Activated naive CD8-positive, alpha-beta T cell treated with anti-CD3 and anti-CD28 coated beads for 36 hours (primary cell): ENCODE measurements around the gene HK1. TPM values are rescaled to one million over a fixed set of nuclear protein-coding genes. Genes with fewer than 3 reads are reported as not detected.
"Not testable (repeated sequence)": the region's sequence is repeated elsewhere in the genome, so short reads cannot be mapped to it uniquely, and the experiment has no call there.

ENCODE experiments used
- DNase-seq: peaks from one replicate; pipeline ENCODE4 v3.0.0; 2021
- H3K27ac Mint-ChIP-seq: one replicate; pipeline ENCODE4 v1.8.0; 2022; ENCODE audit warnings: mild to moderate bottlenecking, moderate library complexity, mixed read lengths
- H3K27me3 Mint-ChIP-seq: one replicate; pipeline ENCODE4 v1.8.0; 2022; ENCODE audit warnings: mild to moderate bottlenecking, mixed read lengths
- H3K36me3 Mint-ChIP-seq: one replicate; pipeline ENCODE4 v1.8.0; 2021; ENCODE audit warnings: mild to moderate bottlenecking, mixed read lengths
- H3K4me1 Mint-ChIP-seq: one replicate; pipeline ENCODE4 v1.8.0; 2021; ENCODE audit warnings: mixed read lengths
- H3K4me3 Mint-ChIP-seq: one replicate; pipeline ENCODE4 v1.8.0; 2022; ENCODE audit warnings: mild to moderate bottlenecking, moderate library complexity, mixed read lengths
- H3K9me3 Mint-ChIP-seq: one replicate; pipeline ENCODE4 v1.8.0; 2022; ENCODE audit warnings: mixed read lengths
- total RNA-seq, 2 experiments: library from RNA; stranded (reverse); gene quantifications; one replicate each; pipeline ENCODE4 v1.2.3, GENCODE V29; 2021

Gene HK1
- total RNA-seq, 2 experiments from 2014 or later: 236 to 244 TPM

DNA sequence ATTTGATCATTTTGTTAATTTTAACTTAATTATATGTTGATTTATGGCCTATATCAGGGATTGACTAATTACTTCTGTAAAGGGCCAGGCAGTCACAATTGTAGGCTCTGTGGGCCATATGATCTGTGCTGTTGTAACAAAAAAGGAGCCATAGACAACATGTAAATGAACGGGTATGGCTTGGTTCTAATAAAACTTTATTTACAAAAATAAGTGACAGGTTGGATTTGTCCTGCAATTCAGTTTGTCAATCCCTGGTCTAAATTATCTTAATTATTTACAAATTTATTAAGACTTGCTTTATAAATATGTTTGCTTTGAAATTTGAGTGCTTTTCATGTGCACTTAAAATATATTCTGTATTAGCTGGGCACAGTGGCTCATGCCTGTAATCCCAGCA is 2.9 kb upstream of the HK1 start:
- no peak overlapping the region for H3K27ac Mint-ChIP-seq
- H3K4me1 Mint-ChIP-seq: peaks cover 5% of the 10 kb centered on the region
- no peaks in the 10 kb centered on the region for H3K27me3 Mint-ChIP-seq
- H3K4me3 Mint-ChIP-seq: no peak overlapping the region
- peaks cover 3% of the 10 kb centered on the region for H3K9me3 Mint-ChIP-seq
- DNase-seq: no peak
- no peaks in the 10 kb centered on the region for H3K36me3 Mint-ChIP-seq

DNA sequence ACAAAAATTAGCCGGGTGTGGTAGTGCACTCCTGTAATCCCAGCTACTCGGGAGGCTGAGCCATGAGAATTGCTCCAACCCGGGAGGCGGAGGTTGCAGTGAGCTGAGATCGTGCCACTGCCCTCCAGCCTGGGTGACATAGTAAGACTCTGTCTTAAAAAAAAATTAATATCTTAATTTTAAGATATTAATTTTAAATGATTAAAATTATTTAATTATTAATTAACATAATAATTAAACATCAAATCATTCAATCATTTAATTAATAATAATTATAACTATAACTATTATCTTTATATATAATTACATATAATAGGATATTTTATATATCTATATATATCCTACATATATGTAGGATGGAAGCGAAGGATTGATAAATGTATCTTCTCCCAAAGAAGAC is 1.8 kb upstream of the HK1 start:
- no peak overlapping the region for H3K4me3 Mint-ChIP-seq
- no peak for DNase-seq
- H3K9me3 Mint-ChIP-seq: peaks cover 3% of the 10 kb centered on the region
- H3K4me1 Mint-ChIP-seq: no peaks in the 10 kb centered on the region
- H3K27ac Mint-ChIP-seq: no peak overlapping the region
- no peaks in the 10 kb centered on the region for H3K36me3 Mint-ChIP-seq
- H3K27me3 Mint-ChIP-seq: no peaks in the 10 kb centered on the region

DNA sequence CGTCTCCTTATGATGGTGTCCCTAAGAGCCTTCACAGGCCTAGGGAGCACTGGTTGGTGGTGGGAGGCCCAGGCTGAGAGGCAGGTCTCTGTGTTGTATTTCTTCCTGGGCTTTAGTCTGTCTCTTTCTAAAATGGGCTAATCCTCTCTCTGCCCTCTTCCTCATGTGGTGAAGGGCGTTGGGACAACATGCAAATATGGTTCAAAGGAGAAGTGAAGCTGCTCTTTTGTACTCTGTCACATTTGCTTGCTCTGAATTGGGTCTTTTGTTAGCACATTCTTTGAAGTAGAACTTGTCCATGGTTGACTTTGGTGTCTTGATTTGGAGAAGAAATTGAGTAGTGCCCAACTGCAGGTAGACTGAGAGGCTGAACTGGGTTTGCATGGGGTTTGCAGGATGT is 814 bp downstream of the HK1 start:
- Mint-ChIP-seq H3K36me3 (no peaks in the 10 kb centered on the region), H3K4me3 (no peak overlapping the region), H3K27me3 (no peaks in the 10 kb centered on the region), H3K27ac (no peak overlapping the region), H3K9me3 (no peaks in the 10 kb centered on the region), H3K4me1 (no peaks in the 10 kb centered on the region)
- no peak for DNase-seq

DNA sequence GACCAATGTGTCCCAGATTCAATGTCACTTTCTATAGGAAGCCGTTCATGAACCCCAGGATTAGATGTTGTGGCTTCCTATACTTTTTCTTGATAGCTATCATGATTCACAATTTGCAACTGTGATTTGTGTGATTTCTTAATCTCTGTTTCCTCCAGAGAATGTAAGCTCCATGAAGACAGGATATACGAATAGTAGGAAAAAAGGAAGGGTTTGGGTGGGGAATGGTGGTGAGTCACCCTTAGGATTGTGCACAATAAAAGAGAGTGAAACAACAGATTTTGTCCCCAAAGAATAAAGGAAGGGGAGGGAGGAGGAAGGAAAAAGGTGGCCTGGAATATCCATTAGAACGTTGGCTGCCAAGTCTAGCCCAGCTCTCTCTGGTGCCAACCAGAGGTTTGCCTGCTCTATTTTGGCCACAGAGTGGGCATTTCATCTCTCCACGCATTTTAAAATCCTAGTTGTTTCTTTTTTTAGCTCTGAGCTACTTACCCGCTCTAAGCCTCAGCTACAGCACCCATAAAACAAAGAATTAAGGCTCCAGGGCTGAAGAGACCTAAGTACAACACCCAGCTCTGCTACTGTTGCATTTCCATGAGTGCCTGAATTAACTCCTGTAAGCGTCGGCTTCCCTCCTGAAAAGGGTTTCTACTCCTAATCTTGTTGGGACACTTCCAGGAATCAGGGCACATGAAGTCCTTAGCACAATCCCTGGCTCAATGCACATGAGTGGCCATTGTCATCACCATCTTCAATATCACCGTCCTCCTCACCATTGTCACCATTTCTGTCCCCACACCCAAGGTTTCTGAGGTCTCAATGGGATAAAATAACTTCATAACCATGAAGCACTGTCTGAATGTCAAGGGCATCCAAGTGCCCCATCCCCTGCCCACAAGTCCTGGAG is 3.5 kb downstream of the HK1 start:
- Mint-ChIP-seq H3K9me3 (no peaks in the 10 kb centered on the region), H3K27ac (no peak overlapping the region), H3K36me3 (no peaks in the 10 kb centered on the region), H3K27me3 (no peaks in the 10 kb centered on the region), H3K4me3 (no peak overlapping the region), H3K4me1 (no peaks in the 10 kb centered on the region)
- no peak for DNase-seq

DNA sequence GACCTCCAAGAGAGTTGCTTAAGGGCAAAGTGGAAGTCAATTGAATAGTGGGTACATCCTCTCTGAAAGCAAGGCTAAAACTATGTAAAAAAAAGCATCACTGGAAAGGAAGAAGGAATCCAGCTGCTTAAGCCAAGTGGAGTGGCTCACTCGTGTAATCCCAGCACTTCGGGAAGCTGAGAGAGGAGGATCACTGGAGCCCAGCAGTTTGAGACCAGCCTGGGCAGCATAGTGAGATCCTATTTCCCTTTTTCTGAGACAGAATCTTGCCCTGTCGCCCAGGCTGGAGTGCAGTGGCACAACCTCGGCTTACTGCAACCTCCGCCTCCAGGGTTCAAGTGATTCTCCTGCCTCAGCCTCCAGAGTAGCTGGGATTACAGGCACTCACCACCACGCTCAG is 6.1 kb downstream of the HK1 start:
- not testable (repeated sequence) for H3K27me3 Mint-ChIP-seq, H3K36me3 Mint-ChIP-seq

DNA sequence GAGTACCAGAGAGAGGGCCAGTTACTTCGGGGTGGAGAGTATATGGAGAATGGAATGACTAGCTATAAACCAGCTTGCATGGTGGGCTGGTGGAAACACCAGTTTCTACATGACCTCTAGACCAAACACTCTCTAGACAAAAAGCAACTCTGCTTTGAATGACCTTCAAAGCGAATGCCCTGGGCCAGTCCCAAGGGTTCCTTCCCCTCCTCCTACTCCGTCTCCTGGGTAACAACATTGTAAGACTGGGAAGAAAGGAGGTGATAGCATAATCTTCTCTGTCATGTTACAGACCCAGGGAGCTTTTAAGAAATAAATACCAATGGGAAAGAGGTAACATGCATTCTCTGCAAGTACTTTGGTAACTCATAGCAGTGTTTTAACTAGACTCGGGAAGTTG is 7.4 kb downstream of the HK1 start:
- H3K36me3 Mint-ChIP-seq: no peaks in the 10 kb centered on the region
- no peak overlapping the region for H3K27ac Mint-ChIP-seq
- no peak overlapping the region for H3K4me3 Mint-ChIP-seq
- no peaks in the 10 kb centered on the region for H3K4me1 Mint-ChIP-seq
- H3K27me3 Mint-ChIP-seq: no peaks in the 10 kb centered on the region
- DNase-seq: no peak
- no peaks in the 10 kb centered on the region for H3K9me3 Mint-ChIP-seq

More for the DNA sequence above, 6.1 kb downstream of the HK1 start:
- not testable (repeated sequence) for H3K4me3 Mint-ChIP-seq, DNase-seq, H3K9me3 Mint-ChIP-seq, H3K27ac Mint-ChIP-seq, H3K4me1 Mint-ChIP-seq

DNA sequence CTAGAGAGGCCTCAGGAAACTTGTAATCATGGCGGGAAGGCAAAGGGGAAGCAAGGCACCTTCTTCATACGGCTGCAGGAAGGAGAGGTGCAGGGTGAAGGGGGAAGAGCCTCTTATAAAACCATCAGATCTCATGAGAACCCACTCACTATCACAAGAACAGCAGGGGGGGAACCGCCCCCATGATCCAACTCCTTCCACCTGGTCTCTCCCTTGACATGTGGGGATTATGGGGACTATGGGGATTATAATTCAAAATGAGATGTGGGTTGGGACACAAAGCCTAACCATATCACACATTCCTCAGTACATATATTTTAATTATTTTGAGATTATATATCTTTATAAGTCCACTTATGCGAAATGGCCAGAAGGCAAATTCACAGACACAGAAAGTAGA is 8.9 kb downstream of the HK1 start:
- no peaks in the 10 kb centered on the region for H3K27me3 Mint-ChIP-seq

DNA sequence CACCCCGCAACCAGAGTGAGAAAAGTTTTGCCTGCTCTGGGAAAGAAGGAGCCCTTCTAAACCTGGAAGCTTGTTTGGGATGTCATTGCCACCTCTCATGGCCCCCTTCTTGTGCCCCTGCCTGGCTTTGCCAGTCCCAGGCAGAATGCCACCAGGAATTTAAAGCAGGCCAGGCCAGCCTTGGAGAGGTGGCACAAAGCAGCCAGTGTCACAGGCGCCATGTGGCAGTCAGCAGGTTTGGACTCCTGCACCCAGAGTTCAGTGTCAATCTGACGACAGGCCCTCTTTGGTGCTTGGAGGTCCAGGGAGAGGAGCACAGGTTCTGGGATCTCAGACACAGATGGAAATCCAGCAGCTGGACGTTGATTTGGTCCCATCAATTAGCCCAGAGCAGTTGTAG is 12.7 kb downstream of the HK1 start:
- Mint-ChIP-seq H3K36me3 (no peaks in the 10 kb centered on the region), H3K27me3 (no peaks in the 10 kb centered on the region), H3K27ac (no peak overlapping the region), H3K4me1 (no peaks in the 10 kb centered on the region), H3K9me3 (no peaks in the 10 kb centered on the region), H3K4me3 (no peak overlapping the region)
- DNase-seq: no peak

More for the DNA sequence above, 8.9 kb downstream of the HK1 start:
- no peaks in the 10 kb centered on the region for H3K36me3 Mint-ChIP-seq
- no peaks in the 10 kb centered on the region for H3K4me1 Mint-ChIP-seq
- no peak overlapping the region for H3K4me3 Mint-ChIP-seq
- no peaks in the 10 kb centered on the region for H3K9me3 Mint-ChIP-seq
- no peak overlapping the region for H3K27ac Mint-ChIP-seq
- DNase-seq: no peak

DNA sequence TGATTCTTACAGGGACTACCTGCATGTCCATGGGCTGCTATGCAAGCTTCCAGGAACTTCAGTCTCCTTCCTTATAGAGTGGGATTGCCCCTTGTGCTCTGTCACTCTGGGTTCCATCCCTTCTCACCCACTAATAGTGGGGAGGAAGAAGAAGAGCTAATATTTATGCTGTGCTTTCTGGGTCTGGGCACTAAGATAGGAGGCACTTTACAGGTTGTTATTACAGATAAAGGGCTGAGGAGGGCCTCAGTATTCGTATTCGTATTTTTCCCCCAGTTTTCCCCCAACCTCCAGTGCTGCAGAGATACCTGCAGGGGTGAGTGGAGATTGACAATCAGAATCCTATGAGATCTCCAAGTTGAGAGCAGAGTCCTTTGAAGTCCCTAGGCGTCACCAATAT is 14.2 kb downstream of the HK1 start:
- H3K27ac Mint-ChIP-seq: no peak overlapping the region

DNA sequence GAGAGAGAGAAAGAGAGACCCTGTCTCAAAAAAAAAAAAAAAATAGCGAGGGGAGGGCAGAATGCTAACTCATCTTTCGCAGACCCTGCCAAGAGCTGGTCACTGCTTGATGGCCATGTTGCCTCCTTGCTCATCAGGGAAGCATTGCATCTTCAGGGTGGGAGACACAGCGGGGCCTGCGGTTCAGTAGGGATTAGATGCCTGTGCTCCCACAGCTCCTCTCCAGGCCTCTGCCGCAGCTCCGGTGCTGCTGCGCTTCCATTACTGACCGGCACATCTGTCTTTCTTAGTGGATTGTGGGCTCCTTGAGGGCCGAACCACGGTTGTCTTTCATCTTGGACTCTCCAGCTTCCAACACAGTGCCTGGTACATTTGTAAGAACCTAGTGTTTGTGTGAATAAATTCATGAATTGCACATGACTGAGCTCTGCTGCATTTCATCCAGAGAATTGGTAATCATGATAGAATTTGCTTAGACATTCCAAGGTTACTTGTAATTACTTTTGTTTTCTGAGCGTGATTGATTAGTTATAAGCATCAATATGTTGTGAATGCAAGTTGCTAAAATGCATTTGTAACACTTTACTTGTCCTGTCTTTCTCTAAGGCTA is 16.8 kb downstream of the HK1 start:
- peak overlapping the region; percentile 29 for H3K27ac Mint-ChIP-seq
- no peaks in the 10 kb centered on the region for H3K9me3 Mint-ChIP-seq
- H3K4me3 Mint-ChIP-seq: no peak overlapping the region
- no peak for DNase-seq
- no peaks in the 10 kb centered on the region for H3K36me3 Mint-ChIP-seq
- H3K4me1 Mint-ChIP-seq: no peaks in the 10 kb centered on the region
- H3K27me3 Mint-ChIP-seq: no peaks in the 10 kb centered on the region

More for the DNA sequence above, 14.2 kb downstream of the HK1 start:
- H3K4me1 Mint-ChIP-seq: no peaks in the 10 kb centered on the region
- H3K4me3 Mint-ChIP-seq: no peak overlapping the region
- DNase-seq: no peak
- H3K36me3 Mint-ChIP-seq: no peaks in the 10 kb centered on the region
- no peaks in the 10 kb centered on the region for H3K27me3 Mint-ChIP-seq
- H3K9me3 Mint-ChIP-seq: no peaks in the 10 kb centered on the region

DNA sequence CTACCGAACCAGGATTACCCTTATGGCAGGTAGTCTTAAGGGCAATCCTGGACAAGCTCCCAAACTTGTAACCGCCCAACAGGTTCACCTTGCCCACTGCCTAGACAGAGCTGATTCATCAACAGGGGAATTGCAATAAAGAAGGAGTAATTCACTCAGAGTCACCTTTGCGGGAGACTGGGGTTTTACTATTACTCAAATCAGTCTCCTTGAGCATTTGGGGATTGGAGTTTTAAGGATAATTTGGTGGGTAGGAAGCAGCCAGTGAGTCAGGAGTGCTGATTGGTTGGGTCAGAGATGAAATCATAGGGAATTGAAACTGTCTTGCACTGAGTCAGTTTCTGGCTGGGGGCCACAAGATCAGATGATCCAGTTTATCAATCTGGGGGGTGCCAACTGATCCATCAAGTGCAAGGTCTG is 25.3 kb downstream of the HK1 start:
- H3K27ac Mint-ChIP-seq: no peak overlapping the region
- H3K36me3 Mint-ChIP-seq: no peaks in the 10 kb centered on the region
- H3K4me3 Mint-ChIP-seq: no peak overlapping the region
- peaks cover 3% of the 10 kb centered on the region for H3K4me1 Mint-ChIP-seq
- DNase-seq: no peak
- H3K27me3 Mint-ChIP-seq: no peaks in the 10 kb centered on the region
- H3K9me3 Mint-ChIP-seq: no peaks in the 10 kb centered on the region

DNA sequence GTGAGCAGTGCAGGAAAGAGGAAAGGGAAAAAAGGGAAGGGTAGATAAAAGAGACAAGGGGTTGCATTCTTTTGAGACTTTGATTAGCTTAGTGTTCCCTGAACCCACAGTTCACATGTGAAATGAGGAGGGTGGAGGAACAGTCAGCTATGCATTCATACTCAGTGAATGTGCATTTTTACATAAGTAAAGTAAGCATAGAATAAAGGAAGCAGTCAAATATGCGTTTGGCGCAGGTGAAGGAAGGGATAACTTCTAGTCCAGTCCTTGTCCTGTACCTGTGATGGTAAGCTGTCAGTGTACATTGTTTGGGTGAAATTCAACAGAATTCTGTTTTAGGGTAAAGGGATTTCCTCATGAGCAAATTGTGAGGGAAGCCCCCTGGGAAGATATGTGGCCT is 28.1 kb downstream of the HK1 start:
- Mint-ChIP-seq H3K27ac (no peak overlapping the region), H3K4me1 (peaks cover 3% of the 10 kb centered on the region), H3K9me3 (no peaks in the 10 kb centered on the region), H3K4me3 (no peak overlapping the region), H3K27me3 (no peaks in the 10 kb centered on the region), H3K36me3 (no peaks in the 10 kb centered on the region)
- DNase-seq: no peak

DNA sequence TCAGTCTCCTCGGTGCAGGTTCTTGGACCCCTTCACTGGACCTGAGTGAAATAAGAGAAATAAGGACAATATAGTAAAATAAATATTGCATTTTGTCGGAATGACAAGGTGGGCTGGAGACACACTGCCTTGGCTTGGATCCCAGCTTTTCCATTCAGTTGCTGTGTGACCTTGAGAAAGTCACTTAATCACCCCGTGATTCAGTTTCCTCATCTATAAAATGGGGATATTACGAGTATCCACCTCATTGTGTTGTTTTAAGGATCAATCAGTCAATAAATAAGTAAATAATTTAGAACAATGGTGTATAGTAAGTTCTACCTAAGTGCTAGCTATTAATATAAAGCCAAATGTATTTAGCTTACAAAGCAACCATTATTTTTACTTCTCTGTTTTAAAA is 29.1 kb downstream of the HK1 start:
- Mint-ChIP-seq H3K4me3 (no peak overlapping the region), H3K4me1 (peaks cover 3% of the 10 kb centered on the region), H3K36me3 (no peaks in the 10 kb centered on the region), H3K27ac (no peak overlapping the region), H3K27me3 (no peaks in the 10 kb centered on the region), H3K9me3 (no peaks in the 10 kb centered on the region)
- DNase-seq: no peak

DNA sequence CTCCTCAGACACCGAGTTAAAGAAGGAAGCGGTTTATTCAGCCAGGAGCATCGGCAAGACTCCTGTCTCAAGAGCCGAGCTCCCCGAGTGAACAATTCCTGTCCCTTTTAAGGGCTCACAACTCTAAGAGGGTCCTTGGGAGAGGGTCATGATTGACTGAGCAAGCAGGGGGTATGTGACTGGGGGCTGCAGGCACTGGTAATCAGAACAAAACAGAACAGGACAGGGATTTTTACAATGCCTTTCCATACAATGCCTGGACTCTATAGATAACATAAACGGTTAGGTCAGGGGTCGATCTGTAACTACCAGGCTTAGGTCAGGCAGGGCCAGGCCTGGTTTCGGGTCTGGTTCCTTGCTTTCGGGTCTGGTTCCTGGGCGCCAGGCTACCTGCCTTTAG is 30.0 kb downstream of the HK1 start:
- H3K27me3 Mint-ChIP-seq, H3K4me1 Mint-ChIP-seq, DNase-seq, H3K4me3 Mint-ChIP-seq, H3K27ac Mint-ChIP-seq, H3K36me3 Mint-ChIP-seq, H3K9me3 Mint-ChIP-seq: not testable (repeated sequence)

DNA sequence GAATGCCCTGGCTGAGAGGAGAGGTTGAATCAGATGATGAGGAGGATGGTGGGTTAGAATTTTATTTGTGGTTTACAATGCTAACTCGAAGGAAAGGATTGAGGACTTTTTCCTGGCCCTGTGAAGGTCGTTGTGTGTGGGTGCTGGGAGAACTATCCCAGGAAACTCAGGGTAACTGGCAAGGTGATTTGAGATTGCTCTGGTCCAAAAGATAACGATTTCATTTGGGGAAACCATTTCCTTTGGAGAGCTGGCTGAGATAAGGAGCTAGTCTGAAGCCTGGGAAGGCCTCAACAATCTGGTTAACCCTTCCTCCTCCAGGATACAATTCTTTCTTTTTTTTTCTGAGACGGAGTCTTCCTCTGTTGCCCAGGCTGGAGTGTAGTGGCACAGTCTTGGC is 33.0 kb downstream of the HK1 start:
- peaks cover 6% of the 10 kb centered on the region for H3K4me1 Mint-ChIP-seq
- no peak overlapping the region for H3K27ac Mint-ChIP-seq
- no peaks in the 10 kb centered on the region for H3K36me3 Mint-ChIP-seq

DNA sequence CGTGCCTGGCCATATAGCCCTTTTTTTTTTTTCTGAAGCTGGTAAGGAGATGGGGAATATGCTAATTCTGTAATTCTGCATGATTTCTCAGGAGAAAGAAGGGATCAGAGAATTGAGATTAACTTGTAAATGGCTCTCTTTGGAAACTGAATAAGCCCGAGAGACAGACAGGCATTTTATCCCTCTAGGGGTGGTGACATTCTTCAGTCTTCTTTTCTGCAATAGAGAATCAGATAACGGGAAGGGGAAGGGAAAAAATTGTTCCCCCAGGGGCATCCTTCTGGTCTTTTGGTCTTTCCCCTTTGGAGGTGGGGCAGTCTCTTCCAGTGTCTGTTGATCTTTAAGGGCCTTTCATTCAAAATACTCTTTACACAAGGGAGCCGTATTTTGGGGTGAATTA is 34.2 kb downstream of the HK1 start:
- H3K36me3 Mint-ChIP-seq: peaks cover 2% of the 10 kb centered on the region
- H3K9me3 Mint-ChIP-seq: no peaks in the 10 kb centered on the region
- H3K4me3 Mint-ChIP-seq: no peak overlapping the region
- peaks cover 16% of the 10 kb centered on the region for H3K4me1 Mint-ChIP-seq
- DNase-seq: no peak
- no peaks in the 10 kb centered on the region for H3K27me3 Mint-ChIP-seq
- no peak overlapping the region for H3K27ac Mint-ChIP-seq

More for the DNA sequence above, 33.0 kb downstream of the HK1 start:
- no peaks in the 10 kb centered on the region for H3K9me3 Mint-ChIP-seq
- no peaks in the 10 kb centered on the region for H3K27me3 Mint-ChIP-seq
- DNase-seq: no peak
- H3K4me3 Mint-ChIP-seq: no peak overlapping the region
